Osteoblast (primary cell): Measurements from ENCODE around the gene DNAJC18. TPM values are rescaled to one million over a fixed set of nuclear protein-coding genes. Genes with fewer than 3 reads are reported as not detected.

ENCODE experiments used
- DNase-seq: peaks from one replicate; pipeline ENCODE4 v3.0.0; 2011; ENCODE audit warnings: low spot score, mixed read lengths; ENCODE audit not compliant: insufficient read length; ENCODE audit errors: missing footprints
- H2AFZ ChIP-seq: 2 replicates; pipeline ENCODE4 v1.6.0; 2011; ENCODE audit warnings: mild to moderate bottlenecking, low read length
- H3K27ac ChIP-seq: 2 replicates; pipeline ENCODE4 v1.5.1; 2011; ENCODE audit warnings: mild to moderate bottlenecking, low read depth, low read length, moderate library complexity
- H3K27me3 ChIP-seq: 2 replicates; pipeline ENCODE4 v1.6.0; 2012; ENCODE audit warnings: mild to moderate bottlenecking, control low read depth, inconsistent platforms, low read length, moderate library complexity; ENCODE audit not compliant: insufficient read depth
- H3K36me3 ChIP-seq: 2 replicates; pipeline ENCODE4 v1.5.1; 2011; ENCODE audit warnings: mild to moderate bottlenecking, low read length, control low read depth, moderate library complexity; ENCODE audit not compliant: insufficient read depth
- H3K4me1 ChIP-seq: 2 replicates; pipeline ENCODE4 v1.5.1; 2011; ENCODE audit warnings: mild to moderate bottlenecking, low read length, control low read depth, moderate library complexity; ENCODE audit not compliant: insufficient read depth
- H3K4me2 ChIP-seq: 2 replicates; pipeline ENCODE4 v1.6.0; 2011; ENCODE audit warnings: mild to moderate bottlenecking, low read length; ENCODE audit not compliant: insufficient read depth
- H3K4me3 ChIP-seq: fragments of 200-600 bp; sonication (generic); 3 replicates; pipeline ENCODE4 v1.5.1; 2012; ENCODE audit warnings: mild to moderate bottlenecking, low read length, inconsistent platforms; ENCODE audit not compliant: insufficient read depth
- H3K79me2 ChIP-seq: 2 replicates; pipeline ENCODE4 v1.6.0; 2012; ENCODE audit warnings: mild to moderate bottlenecking, low read length, control low read depth, inconsistent platforms; ENCODE audit not compliant: insufficient read depth
- H3K9me3 ChIP-seq: 2 replicates; pipeline ENCODE4 v1.5.1; 2011; ENCODE audit warnings: low read depth, low read length, control low read depth
- H4K20me1 ChIP-seq: 2 replicates; pipeline ENCODE4 v1.6.0; 2012; ENCODE audit warnings: mild to moderate bottlenecking, low read length, control low read depth; ENCODE audit not compliant: insufficient read depth
- CTCF ChIP-seq: IDR thresholded peaks from 2 replicates; pipeline ENCODE4 v1.5.1; 2011; ENCODE audit warnings: mild to moderate bottlenecking, low read depth, low read length, moderate library complexity; ENCODE audit errors: extremely low read depth
- total RNA-seq: library from RNA; depleted of rRNA; stranded (reverse); fragments of >200 nt; gene quantifications from 2 replicates; pipeline ENCODE4 v1.2.3, GENCODE V29; 2012

The DNAJC18 gene
- total RNA-seq, 1 donor = 16.3 TPM

GRCh38 chr5:139376364-139376763 lies 63.0 kb downstream of the DNAJC18 start:
- TF ChIP-seq CTCF = no peak

GRCh38 chr5:139374909-139375308 lies 64.4 kb downstream of the DNAJC18 start:
- TF ChIP-seq CTCF = no peak
- H3K9me3 ChIP-seq = no peaks in the 10 kb centered on the region
- peaks cover 8% of the 10 kb centered on the region for H3K36me3 ChIP-seq
- no peak overlapping the region for H2AFZ ChIP-seq
- H3K27ac ChIP-seq = no peak overlapping the region
- no peak for DNase-seq
- H3K4me1 ChIP-seq = peaks cover 24% of the 10 kb centered on the region
- H3K4me2 ChIP-seq = no peak overlapping the region
- no peaks in the 10 kb centered on the region for H3K27me3 ChIP-seq
- no peak overlapping the region for H3K4me3 ChIP-seq
- peaks cover 1% of the 10 kb centered on the region for H3K79me2 ChIP-seq
- H4K20me1 ChIP-seq = peaks cover 5% of the 10 kb centered on the region

More at GRCh38 chr5:139376364-139376763, 63.0 kb downstream of the DNAJC18 start:
- Histone ChIP-seq H3K4me2 (no peak overlapping the region), H3K79me2 (no peaks in the 10 kb centered on the region), H3K27me3 (no peaks in the 10 kb centered on the region), H3K4me3 (no peak overlapping the region), H2AFZ (no peak overlapping the region), H4K20me1 (peaks cover 5% of the 10 kb centered on the region), H3K9me3 (no peaks in the 10 kb centered on the region), H3K27ac (no peak overlapping the region), H3K36me3 (peaks cover 1% of the 10 kb centered on the region), H3K4me1 (peaks cover 22% of the 10 kb centered on the region)
- DNase-seq = peak; percentile 46

GRCh38 chr5:139371482-139372435 lies 67.6 kb downstream of the DNAJC18 start:
- no peak overlapping the region for H3K4me3 ChIP-seq
- no peaks in the 10 kb centered on the region for H3K9me3 ChIP-seq
- no peak overlapping the region for H2AFZ ChIP-seq
- H3K27me3 ChIP-seq = no peaks in the 10 kb centered on the region
- peaks cover 22% of the 10 kb centered on the region for H3K36me3 ChIP-seq
- H3K79me2 ChIP-seq = peaks cover 5% of the 10 kb centered on the region
- peaks cover 41% of the 10 kb centered on the region for H3K4me1 ChIP-seq
- H3K27ac ChIP-seq = peak overlapping the region; percentile 50
- H3K4me2 ChIP-seq = no peak overlapping the region
- H4K20me1 ChIP-seq = peaks cover 5% of the 10 kb centered on the region
- no peak for TF ChIP-seq CTCF
- peak; percentile 81 for DNase-seq

- H3K4me3 ChIP-seq = no peak overlapping the region
- no peaks in the 10 kb centered on the region for H3K27me3 ChIP-seq
- peak overlapping the region; percentile 64 for H3K27ac ChIP-seq
- peaks cover 5% of the 10 kb centered on the region for H4K20me1 ChIP-seq
- H3K9me3 ChIP-seq = no peaks in the 10 kb centered on the region
- peak; percentile 72 for DNase-seq
- TF ChIP-seq CTCF = no peak
- no peak overlapping the region for H2AFZ ChIP-seq
- H3K4me1 ChIP-seq = peaks cover 41% of the 10 kb centered on the region
- H3K36me3 ChIP-seq = peaks cover 41% of the 10 kb centered on the region
- peaks cover 10% of the 10 kb centered on the region for H3K79me2 ChIP-seq
- H3K4me2 ChIP-seq = peak overlapping the region; percentile 18
Observed at GRCh38 chr5:139369181-139369580, 70.1 kb downstream of the DNAJC18 start.
